ENCODE results near the gene TIMM23.
"Not testable (repeated sequence)": the region's sequence is repeated elsewhere in the genome, so short reads cannot be mapped to it uniquely, and the experiment has no call there.

TIMM23 gene

DNA sequence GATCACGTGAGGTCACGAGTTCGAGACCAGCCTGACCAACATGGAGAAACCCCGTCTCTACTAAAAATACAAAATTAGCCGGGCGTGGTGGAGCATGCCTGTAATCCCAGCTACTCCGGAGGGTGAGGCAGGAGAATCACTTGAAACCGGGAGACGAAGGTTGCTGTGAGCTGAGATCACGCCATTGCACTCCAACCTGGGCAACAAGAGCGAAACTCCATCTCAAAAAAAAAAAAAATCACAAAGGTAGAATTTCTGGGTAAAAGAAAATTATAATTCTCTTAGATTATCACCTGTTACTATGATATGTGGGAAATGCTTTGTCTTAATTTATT is 77.2 kb downstream of the TIMM23 start:
- not testable (repeated sequence) for DNase-seq (ENCODE audit: insufficient read length, low spot score); FAIRE-seq

DNA sequence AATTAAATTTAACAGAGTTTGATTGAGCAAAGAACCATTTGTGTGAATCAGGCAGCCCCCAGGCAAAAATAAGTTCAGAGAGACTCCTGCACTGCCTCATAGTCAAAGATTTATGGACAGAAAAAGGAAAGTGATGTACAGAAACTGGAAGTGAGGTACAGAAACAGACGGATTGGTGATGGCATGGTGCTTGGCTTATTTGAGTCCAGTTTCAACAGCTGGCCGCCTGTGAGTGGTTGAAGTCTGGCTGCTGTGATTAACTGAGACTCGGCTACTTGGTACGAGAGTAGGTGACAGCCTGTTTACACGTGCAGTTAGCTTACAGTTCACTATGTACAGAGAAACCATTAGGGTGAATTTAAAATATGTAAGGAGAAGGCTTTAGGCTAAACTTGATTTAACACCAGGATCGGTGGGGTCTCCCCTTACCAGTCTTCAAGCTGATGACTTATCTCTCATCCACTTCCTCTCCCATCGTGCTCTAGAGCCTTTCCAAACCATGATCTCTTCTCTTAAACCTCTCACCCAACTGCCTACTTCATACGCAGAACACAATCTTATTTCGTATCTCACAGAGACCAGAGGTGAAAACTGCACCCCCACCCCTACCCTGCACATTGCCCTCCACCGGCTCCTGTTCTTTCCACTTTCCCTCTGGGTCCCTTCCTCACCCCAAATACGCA is 78.8 kb downstream of the TIMM23 start:
- no peak for DNase-seq (ENCODE audit: insufficient read length, low spot score)
- no peak for FAIRE-seq

- DNase-seq (ENCODE audit: insufficient read length, low spot score) (no peak), FAIRE-seq (no peak)
Measured at GRCh38 chr10:46052057-46052790, 79.9 kb downstream of the TIMM23 start.

GRCh38 chr10:46052791-46053375 is 80.6 kb downstream of the TIMM23 start:
- FAIRE-seq: no peak
- DNase-seq (ENCODE audit: insufficient read length, low spot score): no peak
